Glutamatergic neuron (in vitro differentiated cells): ENCODE measurements around the gene ZBTB2. TPM values are rescaled to one million over a fixed set of nuclear protein-coding genes. Genes with fewer than 3 reads are reported as not detected.

Experiments used
- DNase-seq: peaks from one replicate; pipeline ENCODE4 v3.0.0; 2022
- H3K27ac Mint-ChIP-seq: one replicate; pipeline ENCODE4 v1.8.0; 2020; ENCODE audit warnings: mild to moderate bottlenecking, mixed read lengths, inconsistent platforms; ENCODE audit not compliant: unreplicated experiment
- H3K27me3 Mint-ChIP-seq: one replicate; pipeline ENCODE4 v1.8.0; 2020; ENCODE audit warnings: mild to moderate bottlenecking, moderate library complexity, mixed read lengths, inconsistent platforms; ENCODE audit not compliant: unreplicated experiment
- H3K36me3 Mint-ChIP-seq: one replicate; pipeline ENCODE4 v1.8.0; 2020; ENCODE audit warnings: mild to moderate bottlenecking, mixed read lengths, inconsistent platforms; ENCODE audit not compliant: unreplicated experiment
- H3K4me1 Mint-ChIP-seq: one replicate; pipeline ENCODE4 v1.8.0; 2020; ENCODE audit warnings: mild to moderate bottlenecking, low read depth, mixed read lengths, inconsistent platforms; ENCODE audit not compliant: unreplicated experiment
- H3K4me3 Mint-ChIP-seq: one replicate; pipeline ENCODE4 v1.8.0; 2020; ENCODE audit warnings: mild to moderate bottlenecking, mixed read lengths, inconsistent platforms; ENCODE audit not compliant: unreplicated experiment
- H3K9me3 Mint-ChIP-seq: one replicate; pipeline ENCODE4 v1.8.0; 2020; ENCODE audit warnings: mild to moderate bottlenecking, moderate library complexity, mixed read lengths, inconsistent platforms; ENCODE audit not compliant: unreplicated experiment
- CTCF ChIP-seq: fragments of 200-600 bp; sonication (generic); IDR thresholded peaks from one replicate; pipeline ENCODE4 v1.5.0; 2021; ENCODE audit not compliant: partially characterized antibody, unreplicated experiment
- total RNA-seq: library from RNA; stranded (reverse); fragmentation: NEBNext Ultra II Directional; extraction: Animal tissue kit (Norgen Biotek cat#: 25700); gene quantifications from one replicate; pipeline ENCODE4 v1.2.1, GENCODE V29; 2021; ENCODE audit not compliant: unreplicated experiment

Gene ZBTB2
- total RNA-seq, 1 donor from 2014 or later, result 6.7 TPM

GRCh38 chr6:151430886-151431285 is 39.5 kb upstream of the ZBTB2 start:
- no peak for TF ChIP-seq CTCF
- Mint-ChIP-seq H3K36me3 (peaks cover 5% of the 10 kb centered on the region), H3K9me3 (no peaks in the 10 kb centered on the region), H3K4me1 (no peaks in the 10 kb centered on the region), H3K4me3 (no peak overlapping the region), H3K27me3 (no peaks in the 10 kb centered on the region), H3K27ac (no peak overlapping the region)
- no peak for DNase-seq

- Mint-ChIP-seq H3K27me3 (peaks cover 3% of the 10 kb centered on the region), H3K36me3 (peaks cover 10% of the 10 kb centered on the region)
Observed at GRCh38 chr6:151428093-151428735, 36.9 kb upstream of the ZBTB2 start.

GRCh38 chr6:151425561-151425960 is 34.2 kb upstream of the ZBTB2 start:
- peaks cover 3% of the 10 kb centered on the region for H3K27me3 Mint-ChIP-seq
- peak overlapping the region; percentile 28 for H3K27ac Mint-ChIP-seq
- H3K4me3 Mint-ChIP-seq, result no peak overlapping the region
- H3K4me1 Mint-ChIP-seq, result no peaks in the 10 kb centered on the region
- no peak for TF ChIP-seq CTCF
- no peak for DNase-seq
- H3K9me3 Mint-ChIP-seq, result no peaks in the 10 kb centered on the region
- peaks cover 5% of the 10 kb centered on the region for H3K36me3 Mint-ChIP-seq

More at GRCh38 chr6:151428093-151428735, 36.9 kb upstream of the ZBTB2 start:
- no peak overlapping the region for H3K27ac Mint-ChIP-seq
- H3K9me3 Mint-ChIP-seq, result no peaks in the 10 kb centered on the region
- no peak overlapping the region for H3K4me3 Mint-ChIP-seq
- no peak for DNase-seq
- H3K4me1 Mint-ChIP-seq, result no peaks in the 10 kb centered on the region
- TF ChIP-seq CTCF, result no peak

GRCh38 chr6:151422981-151423380 is 31.6 kb upstream of the ZBTB2 start:
- Mint-ChIP-seq H3K4me3 (no peak overlapping the region), H3K27me3 (peaks cover 3% of the 10 kb centered on the region), H3K27ac (no peak overlapping the region), H3K9me3 (no peaks in the 10 kb centered on the region), H3K36me3 (peaks cover 5% of the 10 kb centered on the region), H3K4me1 (no peaks in the 10 kb centered on the region)
- no peak for DNase-seq
- no peak for TF ChIP-seq CTCF

GRCh38 chr6:151417477-151417876 is 26.1 kb upstream of the ZBTB2 start:
- TF ChIP-seq CTCF, result no peak
- Mint-ChIP-seq H3K27me3 (no peaks in the 10 kb centered on the region), H3K27ac (no peak overlapping the region), H3K4me1 (no peaks in the 10 kb centered on the region), H3K4me3 (no peak overlapping the region), H3K36me3 (peaks cover 13% of the 10 kb centered on the region), H3K9me3 (peaks cover 2% of the 10 kb centered on the region)
- DNase-seq, result no peak
